Erythroblast (primary cell): ENCODE data around the gene RICTOR.
A peak's percentile ranks its signal among the peaks of the same experiment; 100 is the strongest.
"Not testable (repeated sequence)": the region's sequence is repeated elsewhere in the genome, so short reads cannot be mapped to it uniquely, and the experiment has no call there.

Experiments
- DNase-seq, 2 experiments: peaks; one replicate each; lab custom pipeline; 2025; lab: John Stamatoyannopoulos, UW
- GATA1 ChIP-seq: IDR thresholded peaks from 2 replicates; pipeline ENCODE4 v1.6.1; 2011; ENCODE audit warnings: low read depth, mild to moderate bottlenecking, control low read depth, low read length, moderate library complexity
- POLR2A ChIP-seq: IDR thresholded peaks from 2 replicates; pipeline ENCODE4 v1.6.1; 2011; ENCODE audit warnings: mild to moderate bottlenecking, low read length

The RICTOR gene

GRCh38 chr5:39006650-39007049 is 67.5 kb downstream of the RICTOR start:
- DNase-seq: no peak
- TF ChIP-seq GATA1: no peak
- no peak for TF ChIP-seq POLR2A

DNA sequence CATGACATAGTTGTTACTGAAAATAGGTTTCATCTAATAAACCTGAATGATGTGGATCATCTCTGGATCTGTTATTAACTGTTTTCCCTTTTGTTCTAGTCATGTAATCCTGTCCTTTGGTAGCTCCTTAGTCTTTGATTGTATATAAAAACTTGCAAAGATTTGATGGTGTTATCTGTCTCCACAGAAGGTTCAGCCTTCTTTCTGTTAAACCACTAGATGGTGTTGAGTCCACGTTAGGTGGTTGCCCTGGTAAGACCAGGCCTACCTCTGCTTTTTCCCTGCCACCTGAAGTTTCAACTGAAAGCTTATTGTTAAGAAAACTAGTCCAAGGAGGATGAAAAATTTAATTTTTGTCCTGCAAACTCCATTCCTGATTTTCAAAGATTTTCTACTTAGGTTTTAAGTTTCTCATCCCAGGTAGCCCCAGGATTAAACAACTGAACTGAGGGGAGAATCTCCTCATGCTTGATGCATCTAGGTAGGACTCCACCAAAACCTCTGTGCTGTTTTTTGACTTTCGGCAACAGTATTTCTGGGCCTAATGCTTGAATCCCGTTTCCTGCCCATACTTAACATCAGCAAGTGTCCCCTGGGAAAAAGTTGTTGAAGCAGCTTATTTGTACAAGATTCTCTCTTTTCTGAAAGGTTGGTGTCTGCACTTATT is 68.5 kb downstream of the RICTOR start:
- DNase-seq: peak; percentile 59 to 70

DNA sequence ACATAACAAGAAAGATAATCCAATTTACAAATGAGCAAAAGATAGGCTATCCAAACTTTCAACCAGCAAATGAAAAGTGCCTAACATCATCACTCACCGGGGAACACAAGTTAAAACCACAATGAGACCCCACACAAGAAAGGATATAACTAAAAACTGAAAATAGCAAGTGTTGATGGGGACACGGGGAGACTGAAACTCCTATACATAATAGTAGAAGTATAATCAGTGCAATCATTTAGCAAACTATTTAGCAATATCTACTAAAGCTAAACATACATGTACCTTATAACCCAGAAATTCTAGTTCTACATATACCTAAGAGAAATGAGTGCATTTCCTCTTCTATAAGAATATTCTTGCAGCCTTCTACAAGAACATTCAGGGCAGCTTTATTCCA is 72.5 kb downstream of the RICTOR start:
- DNase-seq: no peak
- no peak for TF ChIP-seq GATA1
- TF ChIP-seq POLR2A: no peak

More for the DNA sequence above, 68.5 kb downstream of the RICTOR start:
- TF ChIP-seq POLR2A (no peak), GATA1 (no peak)

GRCh38 chr5:38999037-38999436 is 75.2 kb downstream of the RICTOR start:
- no peak for TF ChIP-seq GATA1
- TF ChIP-seq POLR2A: no peak
- DNase-seq: no peak

GRCh38 chr5:38997591-38997990 is 76.6 kb downstream of the RICTOR start:
- no peak for DNase-seq
- TF ChIP-seq POLR2A (no peak), GATA1 (no peak)

DNA sequence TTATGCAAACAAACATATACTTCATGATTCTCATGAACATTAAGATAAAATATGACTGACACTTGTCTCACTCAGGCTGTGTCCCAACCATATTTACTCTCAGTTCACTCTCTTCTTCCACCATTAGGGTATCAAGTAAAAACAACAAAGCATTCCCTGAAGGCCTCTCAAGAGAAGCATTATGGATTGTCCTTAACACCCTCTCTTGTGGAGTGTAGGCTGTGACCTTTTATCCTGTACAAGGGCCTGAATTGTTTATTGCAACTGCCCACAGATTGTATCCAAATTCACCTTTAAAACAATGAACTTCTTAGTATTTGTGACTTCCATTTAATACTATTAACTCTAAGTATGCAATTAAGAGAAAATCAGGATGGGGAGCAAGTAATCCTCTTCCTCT is 78.1 kb downstream of the RICTOR start:
- TF ChIP-seq GATA1 (no peak), POLR2A (no peak)
- no peak for DNase-seq

DNA sequence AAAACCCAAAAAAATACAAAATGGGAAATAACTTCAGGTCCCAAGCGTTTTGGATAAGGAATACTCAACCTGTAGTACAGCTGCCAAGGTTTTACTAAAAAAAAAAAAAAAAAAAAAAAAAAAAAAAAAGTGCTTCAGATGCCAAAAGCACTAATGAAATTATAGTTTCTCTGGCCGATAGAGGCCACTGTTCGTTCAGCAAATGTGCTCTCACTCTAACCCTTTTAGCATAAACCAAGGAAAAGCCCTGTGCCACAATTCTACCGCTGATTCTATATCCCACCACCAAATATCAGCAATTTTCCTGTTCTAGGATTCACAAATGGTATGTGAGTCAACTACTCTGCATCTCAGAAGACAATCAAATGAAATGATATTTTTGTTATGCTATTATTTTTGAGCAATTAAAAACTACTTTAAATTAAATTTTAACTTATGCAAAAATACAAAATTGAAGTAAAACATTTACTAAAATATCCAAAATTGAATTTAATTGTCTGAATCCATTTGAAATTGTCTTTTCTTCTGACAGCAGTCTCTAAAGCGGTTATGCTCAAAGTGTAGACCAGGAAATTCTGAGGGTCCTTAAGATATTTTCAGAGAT is 79.8 kb downstream of the RICTOR start:
- DNase-seq: peak; percentile 62 to 70
- no peak for TF ChIP-seq POLR2A
- TF ChIP-seq GATA1: no peak

- DNase-seq: not testable (repeated sequence)
Measured at GRCh38 chr5:38989974-38990719, 84.1 kb downstream of the RICTOR start.

DNA sequence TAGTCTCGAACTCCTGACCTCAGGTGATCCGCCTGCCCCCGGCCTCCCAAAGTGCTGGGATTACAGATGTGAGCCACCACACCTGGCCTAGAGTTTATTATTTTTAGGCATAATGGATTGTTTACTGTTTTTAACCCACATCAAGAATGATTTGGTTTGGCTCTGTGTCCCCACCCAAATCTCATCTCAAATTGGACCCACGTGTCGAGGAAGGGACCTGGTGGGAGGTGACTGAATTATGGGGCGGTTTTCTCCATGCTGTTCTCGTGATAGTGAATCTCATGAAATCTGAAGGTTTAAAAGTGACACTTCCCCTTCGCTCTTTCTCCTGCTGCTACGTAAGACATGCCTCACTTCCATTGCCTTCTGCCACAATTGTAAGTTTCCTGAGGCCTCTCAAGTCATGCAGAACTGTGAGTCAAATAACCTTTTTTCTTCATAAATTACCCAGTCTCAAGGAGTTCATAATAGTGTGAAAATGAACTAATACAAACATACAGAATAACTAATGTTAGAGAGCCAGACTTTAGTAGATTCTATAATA is 88.2 kb downstream of the RICTOR start:
- TF ChIP-seq GATA1: no peak
- TF ChIP-seq POLR2A: no peak
- DNase-seq: no peak

DNA sequence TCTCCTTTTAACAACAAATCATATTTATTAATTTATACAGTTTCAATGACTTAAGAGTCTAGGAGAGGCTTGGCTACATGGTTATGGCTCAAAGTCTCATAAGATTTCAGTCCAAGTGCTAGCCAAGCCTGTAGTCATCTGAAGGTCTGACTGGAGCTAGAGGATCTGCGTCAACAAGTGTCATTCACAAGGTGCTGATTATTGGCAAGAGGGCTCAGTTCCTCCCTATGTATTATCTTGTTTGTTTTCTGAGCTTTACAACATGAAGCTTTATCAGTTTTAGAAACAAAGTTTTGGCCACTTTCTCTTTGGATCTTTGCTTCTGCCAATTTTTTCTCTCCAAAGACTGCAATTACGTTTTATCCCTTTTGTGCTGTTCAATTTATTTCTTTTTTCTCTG is 94.7 kb downstream of the RICTOR start:
- no peak for DNase-seq
- no peak for TF ChIP-seq GATA1
- no peak for TF ChIP-seq POLR2A

GRCh38 chr5:38978036-38978435 is 96.2 kb downstream of the RICTOR start:
- peak in 1 of 2 experiments; percentile 9 for DNase-seq
- no peak for TF ChIP-seq GATA1
- no peak for TF ChIP-seq POLR2A

GRCh38 chr5:38968665-38969064 is 105.5 kb downstream of the RICTOR start:
- no peak for TF ChIP-seq GATA1
- TF ChIP-seq POLR2A: no peak
- peak in 1 of 2 experiments; percentile 3 for DNase-seq

- TF ChIP-seq GATA1 (no peak), POLR2A (no peak)
- no peak for DNase-seq
Measured at GRCh38 chr5:38961691-38962090, 112.5 kb downstream of the RICTOR start.

GRCh38 chr5:38953426-38954012 is 120.7 kb downstream of the RICTOR start:
- no peak for TF ChIP-seq POLR2A
- TF ChIP-seq GATA1: no peak
- DNase-seq: no peak
